HepG2 (cell line): ENCODE measurements around the gene CECR2. TPM values are rescaled to one million over a fixed set of nuclear protein-coding genes. Genes with fewer than 3 reads are reported as not detected.

Experiments
- ATF2 ChIP-seq: sonication (generic); formaldehyde crosslinking; IDR thresholded peaks from 2 replicates; pipeline ENCODE4 v1.4.0; 2020; ENCODE audit warnings: missing genetic modification reagents
- MTERF4 ChIP-seq: sonication (generic); formaldehyde crosslinking; IDR thresholded peaks from 2 replicates; pipeline ENCODE4 v1.8.0; 2023; ENCODE audit warnings: mild to moderate bottlenecking, missing genetic modification reagents
- NAIF1 ChIP-seq: sonication (generic); formaldehyde crosslinking; IDR thresholded peaks from 2 replicates; pipeline ENCODE4 v1.5.0; 2020; ENCODE audit warnings: mild to moderate bottlenecking, missing genetic modification reagents, borderline replicate concordance
- NFKBIZ ChIP-seq: IDR thresholded peaks from 2 replicates; pipeline ENCODE4 v1.6.1; 2018; ENCODE audit warnings: missing genetic modification reagents, missing compliant biosample characterization
- NFYC ChIP-seq: IDR thresholded peaks from 2 replicates; pipeline ENCODE4 v1.6.1; 2016; ENCODE audit warnings: missing genetic modification reagents, missing compliant biosample characterization
- POLR2A ChIP-seq, 2 experiments: IDR thresholded peaks; 2 replicates each; pipeline ENCODE4 v1.6.1; 2011; ENCODE audit warnings: low read depth in 2 of 2, low read length in 2 of 2, mild to moderate bottlenecking in 1 of 2, moderate library complexity in 1 of 2; ENCODE audit not compliant: insufficient read depth in 1 of 2
- RBAK ChIP-seq: sonication (generic); formaldehyde crosslinking; IDR thresholded peaks from 2 replicates; pipeline ENCODE4 v1.5.1; 2020; ENCODE audit warnings: mild to moderate bottlenecking, missing genetic modification reagents
- REST ChIP-seq, 2 experiments: IDR thresholded peaks; 2 replicates each; pipeline ENCODE4 v1.6.1; 2011 to 2012; ENCODE audit warnings: low read length in 2 of 2, borderline replicate concordance in 1 of 2, low read depth in 1 of 2, mild to moderate bottlenecking in 1 of 2, moderate library complexity in 1 of 2
- ZBTB39 ChIP-seq: sonication (generic); formaldehyde crosslinking; IDR thresholded peaks from 2 replicates; pipeline ENCODE4 v1.5.0; 2020; ENCODE audit warnings: missing genetic modification reagents
- ZNF503 ChIP-seq: sonication (generic); formaldehyde crosslinking; IDR thresholded peaks from 2 replicates; pipeline ENCODE4 v1.4.0; 2020; ENCODE audit warnings: missing genetic modification reagents
- ZNF674 ChIP-seq: sonication (generic); formaldehyde crosslinking; IDR thresholded peaks from 2 replicates; pipeline ENCODE4 v1.5.0; 2020; ENCODE audit warnings: low read depth, mild to moderate bottlenecking, missing genetic modification reagents
- ZNF878 ChIP-seq: sonication (generic); formaldehyde crosslinking; IDR thresholded peaks from 2 replicates; pipeline ENCODE4 v1.8.1; 2023; ENCODE audit warnings: mild to moderate bottlenecking, missing genetic modification reagents, moderate library complexity
- polyA plus RNA-seq, 8 experiments: library from polyadenylated mRNA; depleted of rRNA in 3 of 8; stranded (reverse) in 7 of 8; unstranded in 1 of 8; fragments of >200 nt; fragmentation: Illumina TruSeq in 4 of 8; extraction: Trizol in 4 of 8; gene quantifications; 2 replicates each; pipeline versions ENCODE4 v1.2.1 to v1.2.3, GENCODE V29; 2011 to 2016; ENCODE audit warnings: low read depth in 4 of 8, missing spikeins in 1 of 8, mixed read lengths in 1 of 8; ENCODE audit not compliant: insufficient read depth in 1 of 8
- total RNA-seq, 5 experiments: library from RNA; depleted of rRNA; stranded (reverse); fragments of >200 nt; fragmentation: Illumina TruSeq; extraction: Trizol; gene quantifications; 2 replicates each; pipeline ENCODE4 v1.2.3, GENCODE V29; 2016; ENCODE audit warnings: low read depth in 1 of 5

Gene CECR2
- total and polyA plus RNA-seq, 2 of the 13 experiments (the other 11 are each of a cell fraction or from before 2014, with no cell fraction given) = not detected

- TF ChIP-seq ATF2 (CRISPR knock-in tag) (no peak), ZNF674 (CRISPR knock-in tag) (no peak), ZNF878 (no peak), ZNF503 (CRISPR knock-in tag) (no peak), NAIF1 (no peak), MTERF4 (CRISPR knock-in tag) (no peak), ZBTB39 (CRISPR knock-in tag) (no peak), RBAK (no peak), NFKBIZ (CRISPR knock-in tag) (no peak), NFYC (CRISPR knock-in tag) (no peak), REST (IDR thresholded peaks at IDR 0.05; ENCODE audit: borderline replicate concordance in 1 of 2, low read depth in 1 of 2, low read length in 2 of 2) (no peak), POLR2A (IDR thresholded peaks at IDR 0.05; ENCODE audit: insufficient read depth in 1 of 2, low read depth in 2 of 2, low read length in 2 of 2) (no peak)
Measured at GRCh38 chr22:17471886-17472535, 102.8 kb downstream of the CECR2 start (continued).
